Karpas-422 (cell line): ENCODE data around the gene LMO7. TPM values are rescaled to one million over a fixed set of nuclear protein-coding genes. Genes with fewer than 3 reads are reported as not detected.

ENCODE experiments used
- DNase-seq: peaks from one replicate; pipeline ENCODE4 v3.0.0-alpha.2; 2015
- H2AFZ ChIP-seq: fragments of 200-600 bp; sonication (generic); 2 replicates; pipeline ENCODE4 v1.6.1; 2014; ENCODE audit warnings: antibody characterized with exemption, low read length, mixed read lengths
- H3K27ac ChIP-seq: fragments of 200-600 bp; sonication (generic); 2 replicates; pipeline ENCODE4 v1.5.1; 2014; ENCODE audit warnings: mild to moderate bottlenecking, low read length, moderate library complexity
- H3K27me3 ChIP-seq: fragments of 200-600 bp; sonication (generic); 2 replicates; pipeline ENCODE4 v1.6.1; 2014; ENCODE audit warnings: low read length, mixed read lengths
- H3K36me3 ChIP-seq: fragments of 200-600 bp; sonication (generic); 2 replicates; pipeline ENCODE4 v1.6.1; 2014; ENCODE audit warnings: low read length, mixed read lengths; ENCODE audit not compliant: insufficient read depth
- H3K4me1 ChIP-seq: fragments of 200-600 bp; sonication (generic); 2 replicates; pipeline ENCODE4 v1.6.1; 2014; ENCODE audit warnings: mild to moderate bottlenecking, low read length, mixed read lengths
- H3K4me2 ChIP-seq: fragments of 200-600 bp; sonication (generic); 2 replicates; pipeline ENCODE4 v1.6.1; 2014; ENCODE audit warnings: low read length, low read depth, mild to moderate bottlenecking; ENCODE audit not compliant: poor library complexity, severe bottlenecking
- H3K4me3 ChIP-seq: fragments of 200-600 bp; sonication (generic); 2 replicates; pipeline ENCODE4 v1.5.1; 2014; ENCODE audit warnings: mild to moderate bottlenecking, antibody characterized with exemption, low read length, mixed read lengths
- H3K79me2 ChIP-seq: fragments of 200-600 bp; sonication (generic); 2 replicates; pipeline ENCODE4 v1.6.1; 2014; ENCODE audit warnings: mild to moderate bottlenecking, low read length, mixed read lengths
- H3K9ac ChIP-seq: fragments of 200-600 bp; sonication (generic); 2 replicates; pipeline ENCODE4 v1.6.0; 2014; ENCODE audit warnings: low read length
- H3K9me2 ChIP-seq: fragments of 200-600 bp; sonication (generic), shearing (Covaris generic); replicated peaks from 2 replicates; pipeline ENCODE4 v1.6.0; 2014; ENCODE audit warnings: mild to moderate bottlenecking, low read length, moderate library complexity; ENCODE audit not compliant: insufficient read depth
- H3K9me3 ChIP-seq: fragments of 300-700, 200-600 bp; sonication (generic); 2 replicates; pipeline ENCODE4 v1.6.1; 2014; ENCODE audit warnings: low read length, mixed read lengths
- H4K20me1 ChIP-seq: fragments of 200-600 bp; sonication (generic); 2 replicates; pipeline ENCODE4 v1.6.1; 2014; ENCODE audit warnings: mild to moderate bottlenecking, antibody characterized with exemption, low read length, low read depth; ENCODE audit not compliant: insufficient read depth
- total RNA-seq: library from RNA; depleted of rRNA; stranded (reverse); fragments of >200 nt; shearing (Covaris generic); gene quantifications from 2 replicates; pipeline ENCODE4 v1.2.3, GENCODE V29; 2014; ENCODE audit warnings: low replicate concordance

LMO7 gene
- total RNA-seq, 1 experiment from 2014 or later, result 40.0 TPM

- Histone ChIP-seq H3K9me2 (no peaks in the 10 kb centered on the region), H3K4me2 (no peak overlapping the region), H3K27ac (no peak overlapping the region), H3K27me3 (no peaks in the 10 kb centered on the region), H3K9me3 (no peaks in the 10 kb centered on the region), H3K4me1 (peaks cover 11% of the 10 kb centered on the region), H4K20me1 (no peaks in the 10 kb centered on the region), H3K79me2 (no peaks in the 10 kb centered on the region; the same call in none of the 2 replicates), H3K4me3 (no peak overlapping the region), H3K9ac (no peak overlapping the region), H3K36me3 (no peaks in the 10 kb centered on the region; the same call in 1 of the 2 replicates), H2AFZ (no peak overlapping the region)
- no peak for DNase-seq
Observed at GRCh38 chr13:75617230-75617629, 18.9 kb upstream of the LMO7 start.

- no peak for DNase-seq
- H3K36me3 ChIP-seq, result no peaks in the 10 kb centered on the region; the same call in 1 of the 2 replicates
- H2AFZ ChIP-seq, result no peak overlapping the region
- H3K79me2 ChIP-seq, result no peaks in the 10 kb centered on the region; the same call in none of the 2 replicates
- no peak overlapping the region for H3K27ac ChIP-seq
- H3K4me1 ChIP-seq, result peaks cover 11% of the 10 kb centered on the region
- H3K4me2 ChIP-seq, result no peak overlapping the region
- H3K4me3 ChIP-seq, result no peak overlapping the region
- no peaks in the 10 kb centered on the region for H4K20me1 ChIP-seq
- no peaks in the 10 kb centered on the region for H3K9me3 ChIP-seq
- H3K9me2 ChIP-seq, result no peaks in the 10 kb centered on the region
- no peak overlapping the region for H3K9ac ChIP-seq
- no peaks in the 10 kb centered on the region for H3K27me3 ChIP-seq
Observed at GRCh38 chr13:75618308-75618707, 17.8 kb upstream of the LMO7 start.

DNA sequence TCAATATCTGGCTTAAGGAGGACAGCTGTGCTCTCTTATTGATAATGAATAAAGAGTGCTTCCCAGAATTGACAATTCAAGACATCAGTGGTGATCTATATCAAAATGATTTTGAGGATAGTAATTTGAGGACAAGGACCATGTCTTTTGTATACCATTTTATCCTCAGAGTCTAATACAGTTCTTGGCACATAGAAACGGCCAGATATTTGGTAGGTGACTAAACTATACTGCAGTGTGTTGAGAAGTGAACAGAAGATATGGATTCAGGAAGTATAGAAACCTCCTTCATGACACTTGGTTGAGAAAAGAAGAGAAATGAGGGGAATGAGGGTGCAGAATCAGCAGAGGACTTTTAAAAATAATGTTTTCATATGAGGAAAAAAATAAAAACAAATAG lies 16.1 kb upstream of the LMO7 start:
- H3K27ac ChIP-seq, result no peak overlapping the region
- no peak overlapping the region for H3K4me2 ChIP-seq
- no peak overlapping the region for H2AFZ ChIP-seq
- no peaks in the 10 kb centered on the region for H3K79me2 ChIP-seq
- H3K27me3 ChIP-seq, result no peaks in the 10 kb centered on the region
- H4K20me1 ChIP-seq, result no peaks in the 10 kb centered on the region
- no peaks in the 10 kb centered on the region for H3K36me3 ChIP-seq
- peaks cover 11% of the 10 kb centered on the region for H3K4me1 ChIP-seq
- no peak overlapping the region for H3K9ac ChIP-seq
- H3K4me3 ChIP-seq, result no peak overlapping the region
- no peaks in the 10 kb centered on the region for H3K9me3 ChIP-seq
- DNase-seq, result no peak
- H3K9me2 ChIP-seq, result no peaks in the 10 kb centered on the region

DNA sequence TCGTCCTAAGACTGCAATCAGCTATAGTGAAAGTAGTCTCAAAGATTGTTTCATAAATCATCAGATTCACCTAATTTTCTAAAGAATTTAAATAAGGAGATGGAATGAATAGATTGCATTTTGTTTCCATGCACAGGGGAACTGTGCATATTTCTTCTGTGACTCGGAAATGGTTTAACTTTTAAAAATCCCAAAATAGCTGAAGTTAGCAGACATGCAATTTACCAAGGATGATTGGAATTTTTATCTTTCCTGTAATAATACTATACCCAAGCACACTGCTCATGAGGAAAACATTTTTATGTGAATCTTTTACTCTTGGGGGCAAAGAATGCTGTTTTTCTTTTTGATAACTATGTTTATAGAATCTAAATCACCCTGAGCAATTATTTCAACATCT lies 15.0 kb upstream of the LMO7 start:
- no peak overlapping the region for H3K4me2 ChIP-seq
- no peak overlapping the region for H2AFZ ChIP-seq
- H3K9ac ChIP-seq, result no peak overlapping the region

DNA sequence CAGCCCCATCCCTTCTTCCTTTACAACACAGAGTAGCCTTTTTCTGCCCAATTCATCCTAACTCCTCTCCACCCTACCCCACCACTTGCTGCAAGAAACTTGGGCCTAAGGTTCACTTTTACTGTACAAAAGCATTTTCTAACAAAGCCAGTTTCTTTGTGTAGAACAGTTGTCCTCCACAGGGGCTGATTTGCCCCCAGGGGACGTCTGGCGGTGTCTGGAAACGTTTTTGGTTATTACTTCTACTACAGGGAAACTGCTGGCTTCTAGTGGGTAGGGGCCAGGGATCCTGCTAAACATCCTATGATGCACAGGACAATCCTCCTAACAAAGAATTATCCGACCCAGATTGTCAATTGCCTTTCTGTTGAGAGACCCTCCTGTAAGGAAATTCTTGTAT lies 7.3 kb upstream of the LMO7 start:
- Histone ChIP-seq H2AFZ (no peak overlapping the region), H3K4me2 (no peak overlapping the region), H4K20me1 (no peaks in the 10 kb centered on the region), H3K9ac (no peak overlapping the region), H3K4me3 (no peak overlapping the region), H3K79me2 (no peaks in the 10 kb centered on the region), H3K36me3 (no peaks in the 10 kb centered on the region; the same call in 1 of the 2 replicates), H3K4me1 (no peaks in the 10 kb centered on the region), H3K27ac (no peak overlapping the region), H3K27me3 (no peaks in the 10 kb centered on the region), H3K9me3 (no peaks in the 10 kb centered on the region), H3K9me2 (no peaks in the 10 kb centered on the region)
- no peak for DNase-seq

More for the DNA sequence above, 15.0 kb upstream of the LMO7 start:
- Histone ChIP-seq H3K36me3 (no peaks in the 10 kb centered on the region), H3K4me1 (peaks cover 11% of the 10 kb centered on the region), H3K4me3 (no peak overlapping the region), H3K79me2 (no peaks in the 10 kb centered on the region), H3K9me3 (no peaks in the 10 kb centered on the region), H4K20me1 (no peaks in the 10 kb centered on the region), H3K9me2 (no peaks in the 10 kb centered on the region), H3K27me3 (no peaks in the 10 kb centered on the region), H3K27ac (no peak overlapping the region)
- DNase-seq, result no peak

DNA sequence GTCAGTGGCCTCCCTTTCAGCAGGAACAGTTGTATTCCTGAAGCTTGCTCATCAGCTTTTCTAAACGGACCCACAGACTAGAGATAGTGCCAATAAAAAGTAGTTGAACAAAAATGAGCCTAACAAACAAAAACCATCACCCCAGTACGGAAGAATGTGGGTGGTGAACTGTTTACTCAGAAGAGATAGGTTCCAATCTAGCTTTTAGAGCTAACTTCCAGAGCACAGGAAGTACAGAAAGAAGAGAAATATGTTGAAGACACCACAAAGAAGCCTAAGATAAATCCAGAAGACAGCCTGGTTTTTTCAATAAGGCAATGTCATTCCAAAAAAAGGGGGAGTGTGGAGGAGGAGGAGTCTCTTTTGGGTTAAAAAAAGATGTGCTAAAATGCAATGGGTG lies 2.8 kb upstream of the LMO7 start:
- Histone ChIP-seq H3K27me3 (no peaks in the 10 kb centered on the region), H3K36me3 (no peaks in the 10 kb centered on the region; the same call in 1 of the 2 replicates), H3K9ac (no peak overlapping the region), H2AFZ (no peak overlapping the region), H3K79me2 (peaks cover 10% of the 10 kb centered on the region; the same call in 1 of the 2 replicates), H3K4me2 (no peak overlapping the region), H3K27ac (no peak overlapping the region), H3K4me3 (no peak overlapping the region), H4K20me1 (no peaks in the 10 kb centered on the region), H3K9me3 (no peaks in the 10 kb centered on the region), H3K4me1 (peaks cover 22% of the 10 kb centered on the region), H3K9me2 (no peaks in the 10 kb centered on the region)
- DNase-seq, result no peak

- H3K4me3 ChIP-seq, result peak overlapping the region; percentile 82
Observed at GRCh38 chr13:75635101-75635827, 866 bp upstream of the LMO7 start.

GRCh38 chr13:75636436-75637180 lies 478 bp downstream of the LMO7 start:
- Histone ChIP-seq H3K36me3 (no peaks in the 10 kb centered on the region), H3K9ac (peak overlapping the region; percentile 74), H3K4me3 (peak overlapping the region; percentile 82), H3K27me3 (no peaks in the 10 kb centered on the region), H3K4me2 (peak overlapping the region; percentile 81), H2AFZ (peak overlapping the region; percentile 97), H3K79me2 (peaks cover 10% of the 10 kb centered on the region; the same call in 1 of the 2 replicates), H3K9me2 (no peaks in the 10 kb centered on the region), H3K4me1 (peaks cover 22% of the 10 kb centered on the region), H3K9me3 (no peaks in the 10 kb centered on the region), H3K27ac (no peak overlapping the region), H4K20me1 (no peaks in the 10 kb centered on the region)
- no peak for DNase-seq

More at GRCh38 chr13:75635101-75635827, 866 bp upstream of the LMO7 start:
- no peaks in the 10 kb centered on the region for H3K9me2 ChIP-seq
- peak overlapping the region; percentile 81 for H3K4me2 ChIP-seq
- peaks cover 10% of the 10 kb centered on the region; the same call in 1 of the 2 replicates for H3K79me2 ChIP-seq
- no peaks in the 10 kb centered on the region for H3K9me3 ChIP-seq
- H3K27ac ChIP-seq, result no peak overlapping the region
- no peaks in the 10 kb centered on the region for H3K27me3 ChIP-seq
- no peaks in the 10 kb centered on the region for H3K36me3 ChIP-seq
- DNase-seq, result no peak
- H2AFZ ChIP-seq, result no peak overlapping the region; the same call in 1 of the 2 replicates
- H4K20me1 ChIP-seq, result no peaks in the 10 kb centered on the region
- H3K4me1 ChIP-seq, result peaks cover 22% of the 10 kb centered on the region
- peak overlapping the region; percentile 74 for H3K9ac ChIP-seq
